ENCODE data around the gene NT5DC3. TPM values are rescaled to one million over a fixed set of nuclear protein-coding genes. Genes with fewer than 3 reads are reported as not detected.

Gene NT5DC3
- total RNA-seq, 2 donors from 2014 or later: 36.0 to 62.4 TPM

DNA sequence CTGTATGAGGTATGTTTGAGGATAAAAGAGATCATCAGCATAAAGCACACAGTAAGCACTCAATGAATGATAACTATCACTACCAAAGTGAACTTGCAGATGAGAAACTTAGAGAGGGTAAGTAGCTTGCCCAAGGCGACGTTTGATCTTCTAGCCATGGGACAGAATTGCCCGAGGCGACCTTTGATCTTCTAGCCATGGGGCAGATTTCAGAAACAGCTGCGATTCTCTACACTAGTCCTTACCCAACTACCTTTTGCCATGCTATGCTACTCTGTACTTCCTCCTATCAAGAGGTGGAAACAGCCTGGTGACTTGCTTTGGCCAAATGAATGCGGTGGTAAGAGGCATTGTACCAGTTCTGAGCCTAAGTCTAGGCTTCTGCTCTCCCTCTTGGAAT is 23.7 kb upstream of the NT5DC3 start:
- Histone ChIP-seq H3K9me3 (no peaks in the 10 kb centered on the region), H3K27ac (peak overlapping the region in 1 of 2 donors; percentile 24), H3K4me1 (ENCODE audit: control insufficient read depth in 1 of 2, low read depth in 2 of 2) (peaks cover 8 to 62% of the 10 kb centered on the region in 2 donors), H3K36me3 (no peaks in the 10 kb centered on the region), H3K4me3 (no peak overlapping the region), H3K27me3 (replicated peaks; ENCODE audit: insufficient read depth) (no peaks in the 10 kb centered on the region)
- DNase-seq (ENCODE audit: low spot score) (no peak), ATAC-seq (ENCODE audit: insufficient number of reproducible peaks, low FRiP score, low read depth) (no peak)
- TF ChIP-seq, protein P1, sequence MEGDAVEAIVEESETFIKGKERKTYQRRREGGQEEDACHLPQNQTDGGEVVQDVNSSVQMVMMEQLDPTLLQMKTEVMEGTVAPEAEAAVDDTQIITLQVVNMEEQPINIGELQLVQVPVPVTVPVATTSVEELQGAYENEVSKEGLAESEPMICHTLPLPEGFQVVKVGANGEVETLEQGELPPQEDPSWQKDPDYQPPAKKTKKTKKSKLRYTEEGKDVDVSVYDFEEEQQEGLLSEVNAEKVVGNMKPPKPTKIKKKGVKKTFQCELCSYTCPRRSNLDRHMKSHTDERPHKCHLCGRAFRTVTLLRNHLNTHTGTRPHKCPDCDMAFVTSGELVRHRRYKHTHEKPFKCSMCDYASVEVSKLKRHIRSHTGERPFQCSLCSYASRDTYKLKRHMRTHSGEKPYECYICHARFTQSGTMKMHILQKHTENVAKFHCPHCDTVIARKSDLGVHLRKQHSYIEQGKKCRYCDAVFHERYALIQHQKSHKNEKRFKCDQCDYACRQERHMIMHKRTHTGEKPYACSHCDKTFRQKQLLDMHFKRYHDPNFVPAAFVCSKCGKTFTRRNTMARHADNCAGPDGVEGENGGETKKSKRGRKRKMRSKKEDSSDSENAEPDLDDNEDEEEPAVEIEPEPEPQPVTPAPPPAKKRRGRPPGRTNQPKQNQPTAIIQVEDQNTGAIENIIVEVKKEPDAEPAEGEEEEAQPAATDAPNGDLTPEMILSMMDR (IDR thresholded peaks at IDR 0.05): no peak

DNA sequence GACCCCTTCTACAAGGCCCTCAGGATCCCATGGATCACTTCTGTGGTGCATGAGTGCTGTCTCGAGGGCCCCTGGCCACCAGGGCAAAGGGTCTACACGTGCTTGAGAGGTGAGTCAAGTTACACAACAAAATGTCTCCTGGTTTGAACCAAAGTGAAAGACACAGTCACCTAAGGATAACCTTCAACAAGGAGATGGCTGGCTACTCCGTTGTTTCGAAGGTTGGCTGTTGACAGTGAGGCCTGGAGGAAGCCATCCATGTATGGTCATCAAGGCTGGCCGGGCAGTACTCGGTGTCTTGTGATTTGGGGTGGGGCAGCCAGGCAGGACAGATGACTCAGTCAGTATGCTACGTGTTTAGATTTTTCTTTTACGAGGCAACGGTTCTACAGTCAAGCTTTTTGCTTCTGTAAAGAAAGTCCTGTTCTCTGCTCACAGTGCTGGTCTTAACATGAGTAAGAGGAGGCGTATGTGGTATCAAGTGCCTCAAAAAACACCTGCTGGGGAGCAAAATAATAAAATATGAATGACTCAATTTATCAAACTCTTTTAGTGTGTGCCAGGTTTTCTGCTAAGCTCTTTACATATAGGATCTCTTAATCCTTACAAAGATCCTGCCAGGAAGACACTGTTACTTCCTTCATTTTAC is 18.0 kb upstream of the NT5DC3 start:
- peak overlapping the region; percentile 90 to 95 for H3K27ac ChIP-seq
- H3K4me3 ChIP-seq: no peak overlapping the region
- TF ChIP-seq, protein P1 (IDR thresholded peaks at IDR 0.05): no peak
- DNase-seq (ENCODE audit: low spot score) (peak; percentile 58), ATAC-seq (ENCODE audit: insufficient number of reproducible peaks, low FRiP score, low read depth) (peak; percentile 99)
- no peaks in the 10 kb centered on the region for H3K27me3 ChIP-seq (replicated peaks; ENCODE audit: insufficient read depth)
- peaks cover 12 to 35% of the 10 kb centered on the region in 2 donors for H3K4me1 ChIP-seq (ENCODE audit: control insufficient read depth in 1 of 2, low read depth in 2 of 2)
- no peaks in the 10 kb centered on the region for H3K36me3 ChIP-seq
- no peaks in the 10 kb centered on the region for H3K9me3 ChIP-seq

DNA sequence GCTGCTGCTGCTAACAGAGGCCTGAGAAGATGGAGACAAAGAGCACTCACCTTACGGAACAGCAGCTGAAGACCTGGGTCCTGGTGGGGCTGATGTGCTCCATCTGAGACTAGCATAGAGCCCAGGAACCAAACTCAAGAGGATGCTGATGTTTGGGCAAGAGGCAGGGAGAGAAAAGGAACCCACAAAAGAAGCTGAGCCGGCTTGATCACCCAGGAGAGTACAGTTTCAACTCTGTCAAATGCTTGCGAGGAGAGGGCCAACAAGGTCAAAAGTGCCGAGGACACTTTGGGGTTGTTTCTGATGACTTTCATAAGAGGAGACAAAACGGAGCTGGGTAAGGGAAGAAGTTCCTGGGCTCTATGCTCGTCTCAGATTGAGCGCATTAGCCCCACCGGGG is 17.3 kb upstream of the NT5DC3 start:
- TF ChIP-seq, protein P1 (IDR thresholded peaks at IDR 0.05): no peak
- DNase-seq (ENCODE audit: low spot score): no peak
- ATAC-seq (ENCODE audit: insufficient number of reproducible peaks, low FRiP score, low read depth): no peak
- Histone ChIP-seq H3K36me3 (no peaks in the 10 kb centered on the region), H3K4me1 (ENCODE audit: control insufficient read depth in 1 of 2, low read depth in 2 of 2) (peaks cover 12 to 35% of the 10 kb centered on the region in 2 donors), H3K27ac (peak overlapping the region; percentile 90 to 95), H3K9me3 (no peaks in the 10 kb centered on the region), H3K4me3 (no peak overlapping the region), H3K27me3 (replicated peaks; ENCODE audit: insufficient read depth) (no peaks in the 10 kb centered on the region)

DNA sequence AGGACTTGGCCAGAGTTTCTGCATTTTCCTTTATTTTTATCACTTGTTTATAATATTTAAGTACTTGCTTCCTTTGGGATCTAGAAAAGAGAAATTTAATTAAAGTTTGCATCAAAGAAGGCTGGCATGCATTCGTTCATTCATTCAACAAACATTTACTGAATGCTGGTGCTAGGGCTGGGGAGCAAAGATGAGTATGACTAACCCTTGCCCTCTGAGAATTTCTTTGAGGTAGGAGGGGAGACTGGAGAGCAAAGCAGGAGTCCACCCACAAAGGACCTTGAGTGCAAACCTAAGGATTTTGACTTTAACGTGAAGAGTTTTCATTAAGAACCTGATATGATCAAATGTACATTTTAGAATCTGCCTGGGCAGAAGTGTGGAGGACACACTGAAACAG is 16.1 kb upstream of the NT5DC3 start:
- DNase-seq (ENCODE audit: low spot score) (no peak), ATAC-seq (ENCODE audit: insufficient number of reproducible peaks, low FRiP score, low read depth) (no peak)
- no peaks in the 10 kb centered on the region for H3K9me3 ChIP-seq
- TF ChIP-seq, protein P1 (IDR thresholded peaks at IDR 0.05): no peak
- H3K4me1 ChIP-seq (ENCODE audit: control insufficient read depth in 1 of 2, low read depth in 2 of 2): peaks cover 12 to 41% of the 10 kb centered on the region in 2 donors
- H3K36me3 ChIP-seq: no peaks in the 10 kb centered on the region
- H3K4me3 ChIP-seq: no peak overlapping the region
- no peak overlapping the region for H3K27ac ChIP-seq
- no peaks in the 10 kb centered on the region for H3K27me3 ChIP-seq (replicated peaks; ENCODE audit: insufficient read depth)

DNA sequence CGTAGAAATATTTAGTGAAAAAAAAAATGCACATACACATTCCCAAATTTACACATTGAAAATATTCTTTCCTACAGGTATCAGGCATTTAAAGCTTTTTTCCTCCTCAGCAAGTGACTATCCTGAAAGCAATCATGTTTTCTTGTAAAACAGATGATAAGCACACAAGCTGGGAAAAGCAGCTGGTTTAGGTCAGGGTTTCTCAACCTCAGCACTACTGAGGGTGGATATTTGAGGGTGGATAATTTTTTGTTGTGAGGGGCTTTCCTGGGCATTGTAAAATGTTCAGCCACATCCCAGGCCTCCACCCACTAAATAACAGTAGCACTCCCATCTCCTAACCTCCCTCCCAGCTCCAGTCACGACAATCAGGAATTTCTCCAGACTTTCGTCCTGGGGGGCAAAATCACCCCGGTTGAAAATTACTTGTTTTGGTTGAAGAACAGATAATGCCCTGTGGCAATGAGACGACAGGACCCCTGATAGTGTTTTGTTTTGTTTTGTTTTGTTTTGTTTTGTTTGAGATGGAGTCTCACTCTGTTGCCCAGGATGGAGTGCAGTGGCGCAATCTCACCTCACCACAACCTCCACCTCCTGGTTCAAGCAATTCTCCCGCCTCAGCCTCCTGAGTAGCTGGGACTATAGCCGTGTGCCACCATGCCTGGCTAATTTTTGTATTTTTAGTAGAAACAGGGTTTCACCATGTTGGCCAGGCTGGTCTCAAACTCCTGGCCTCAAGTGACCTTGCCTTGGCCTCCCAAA is 15.0 kb upstream of the NT5DC3 start:
- Histone ChIP-seq H3K9me3 (no peaks in the 10 kb centered on the region), H3K4me3 (no peak overlapping the region), H3K4me1 (ENCODE audit: control insufficient read depth in 1 of 2, low read depth in 2 of 2) (peaks cover 19 to 44% of the 10 kb centered on the region in 2 donors), H3K27me3 (replicated peaks; ENCODE audit: insufficient read depth) (no peaks in the 10 kb centered on the region), H3K36me3 (no peaks in the 10 kb centered on the region), H3K27ac (no peak overlapping the region)
- ATAC-seq (ENCODE audit: insufficient number of reproducible peaks, low FRiP score, low read depth): no peak
- TF ChIP-seq, protein P1 (IDR thresholded peaks at IDR 0.05): no peak
- DNase-seq (ENCODE audit: low spot score): no peak
